Upper lobe of left lung (tissue), 4 donors: ENCODE results near the gene LPCAT3.

Source experiments
- EP300 ChIP-seq, 4 donors: sonication (generic); formaldehyde crosslinking; IDR thresholded peaks; one replicate each; pipeline ENCODE4 v1.5.1; 2017; ENCODE audit warnings: antibody characterized with exemption in 4 of 4, control low read depth in 2 of 4
- POLR2A ChIP-seq, 4 donors: fragments of 450-650 bp; IDR thresholded peaks; one replicate each; pipeline ENCODE4 v1.5.1; 2016 to 2017; ENCODE audit warnings: antibody characterized with exemption in 4 of 4, mild to moderate bottlenecking in 2 of 4

DNA sequence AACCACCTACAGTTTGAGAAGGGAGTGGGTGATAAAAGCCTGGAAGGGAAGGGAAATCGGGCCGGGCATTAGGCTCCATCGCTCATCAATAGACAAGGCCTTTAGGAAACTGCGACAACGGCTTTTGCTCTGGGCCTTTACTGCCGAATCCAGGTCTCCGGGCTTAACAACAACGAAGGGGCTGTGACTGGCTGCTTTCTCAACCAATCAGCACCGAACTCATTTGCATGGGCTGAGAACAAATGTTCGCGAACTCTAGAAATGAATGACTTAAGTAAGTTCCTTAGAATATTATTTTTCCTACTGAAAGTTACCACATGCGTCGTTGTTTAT is 74.9 kb downstream of the LPCAT3 start:
- TF ChIP-seq EP300 (IDR thresholded peaks at IDR 0.05): no peak
- peak in 1 of 4 donors; percentile 21 for TF ChIP-seq POLR2A (IDR thresholded peaks at IDR 0.05)
